ENCODE data around the gene BCL2A1. TPM values are rescaled to one million over a fixed set of nuclear protein-coding genes. Genes with fewer than 3 reads are reported as not detected.
"Not testable (repeated sequence)": the region's sequence is repeated elsewhere in the genome, so short reads cannot be mapped to it uniquely, and the experiment has no call there.

Gene BCL2A1
- total RNA-seq, 2 donors from 2014 or later, result 32.7 to 77.0 TPM

GRCh38 chr15:79915776-79916501 is 55.1 kb downstream of the BCL2A1 start:
- not testable (repeated sequence) for H3K27ac Mint-ChIP-seq; H3K4me1 Mint-ChIP-seq; H3K9me3 Mint-ChIP-seq; H3K4me3 Mint-ChIP-seq; H3K27me3 Mint-ChIP-seq; ATAC-seq (replicated peaks)
- peaks cover 56% of the 10 kb centered on the region for H3K36me3 Mint-ChIP-seq (ENCODE audit: low read depth)

GRCh38 chr15:79914728-79915127 is 56.3 kb downstream of the BCL2A1 start:
- peak; percentile 55 for ATAC-seq (replicated peaks)
- Mint-ChIP-seq H3K27me3 (no peaks in the 10 kb centered on the region), H3K9me3 (peaks cover 15% of the 10 kb centered on the region), H3K4me3 (no peak overlapping the region), H3K36me3 (ENCODE audit: low read depth) (peaks cover 53% of the 10 kb centered on the region), H3K4me1 (no peaks in the 10 kb centered on the region), H3K27ac (no peak overlapping the region)

Other genes with a start within 250 kb of the BCL2A1 start
- gene MTHFS, start 74.2 kb downstream of the BCL2A1 start, total RNA-seq, result 10 to 100 TPM; 20.3 to 29.2 TPM
- gene ZFAND6, start 88.5 kb upstream of the BCL2A1 start, total RNA-seq, result 10 to 100 TPM; 26.2 to 35.2 TPM
- gene FAH, start 181.8 kb upstream of the BCL2A1 start, total RNA-seq, result 10 to 100 TPM; 66.3 to 87.7 TPM